ENCODE measurements around the gene ANG. TPM values are rescaled to one million over a fixed set of nuclear protein-coding genes. Genes with fewer than 3 reads are reported as not detected.
"Not testable (repeated sequence)": the region's sequence is repeated elsewhere in the genome, so short reads cannot be mapped to it uniquely, and the experiment has no call there.

ANG gene
- total RNA-seq, 1 experiment from 2014 or later = 3.2 TPM

- H2BK20ac ChIP-seq (ENCODE audit: low read depth, low read length, poor library complexity, severe bottlenecking) = no peak overlapping the region
- H3K14ac ChIP-seq (ENCODE audit: insufficient read depth, low read length) = no peak overlapping the region
- H3K9me3 ChIP-seq (ENCODE audit: control insufficient read depth, low read depth, low read length) = no peaks in the 10 kb centered on the region
- H3K4me1 ChIP-seq (ENCODE audit: insufficient read depth, low read length) = no peaks in the 10 kb centered on the region
- H3K23me2 ChIP-seq (ENCODE audit: insufficient read length, low read depth, low read length, poor library complexity, severe bottlenecking) = no peaks in the 10 kb centered on the region
- no peak overlapping the region for H3K4ac ChIP-seq (ENCODE audit: low read depth, low read length)
- H4K91ac ChIP-seq (ENCODE audit: insufficient read length, low read depth, low read length) = no peak overlapping the region
- H3K79me2 ChIP-seq (ENCODE audit: insufficient read depth, low read length) = no peaks in the 10 kb centered on the region
- H4K8ac ChIP-seq (replicated peaks; ENCODE audit: insufficient read length, low read depth, low read length) = no peak overlapping the region
- H4K20me1 ChIP-seq (ENCODE audit: control insufficient read depth, insufficient read depth, insufficient read length) = no peaks in the 10 kb centered on the region
- Mint-ChIP-seq H3K27ac (no peak overlapping the region), H3K36me3 (ENCODE audit: insufficient read depth in 1 of 3, low read depth in 3 of 3) (no peaks in the 10 kb centered on the region), H3K4me1 (peaks cover 7 to 9% of the 10 kb centered on the region in 2 experiments), H3K4me3 (no peak overlapping the region), H3K9me3 (no peaks in the 10 kb centered on the region), H3K27me3 (ENCODE audit: low read depth) (peaks cover 41% of the 10 kb centered on the region)
- H2BK5ac ChIP-seq (ENCODE audit: insufficient read length, low read length) = no peak overlapping the region
- H2AFZ ChIP-seq (ENCODE audit: low read length) = no peak overlapping the region
- no peak overlapping the region for H2BK120ac ChIP-seq (ENCODE audit: low read depth, low read length, poor library complexity, severe bottlenecking)
- H3K56ac ChIP-seq (ENCODE audit: insufficient read length, low read depth, low read length) = no peak overlapping the region
- H3K18ac ChIP-seq (ENCODE audit: insufficient read length, low read depth, low read length) = no peak overlapping the region
- no peak overlapping the region for H3K23ac ChIP-seq (ENCODE audit: insufficient read length, low read depth, low read length)
- no peak overlapping the region for H2AK5ac ChIP-seq (ENCODE audit: insufficient read length, low read length)
- no peak overlapping the region for H2BK12ac ChIP-seq (ENCODE audit: insufficient read length, low read depth, low read length)
- TF ChIP-seq CTCF (conservative IDR thresholded peaks at IDR 0.05) = no peak
- H3K79me1 ChIP-seq (ENCODE audit: insufficient read depth, low read depth, low read length, poor library complexity, severe bottlenecking) = no peaks in the 10 kb centered on the region
- no peak overlapping the region for H3K9ac ChIP-seq (ENCODE audit: extremely low read depth, insufficient read length, low read length)
- no peaks in the 10 kb centered on the region for H3K27me3 ChIP-seq (ENCODE audit: insufficient read depth, low read length)
- no peak overlapping the region for H2BK15ac ChIP-seq (ENCODE audit: low read depth, low read length)
- DNase-seq = no peak
- no CpG with 5 or more reads among the region's 7 CpGs for WGBS (ENCODE audit: extremely low coverage, insufficient read length, low lambda C conversion rate)
- H3T11ph ChIP-seq (ENCODE audit: low read length) = no peak overlapping the region
- no peak overlapping the region for H4K5ac ChIP-seq (ENCODE audit: insufficient read length, low read depth, low read length)
- H3K4me2 ChIP-seq (ENCODE audit: insufficient read depth, insufficient read length, low read length) = no peak overlapping the region
- no peak overlapping the region for H3K27ac ChIP-seq (ENCODE audit: insufficient read length, low read depth, low read length)
Measured at GRCh38 chr14:20642182-20642581, 46.4 kb upstream of the ANG start.

DNA sequence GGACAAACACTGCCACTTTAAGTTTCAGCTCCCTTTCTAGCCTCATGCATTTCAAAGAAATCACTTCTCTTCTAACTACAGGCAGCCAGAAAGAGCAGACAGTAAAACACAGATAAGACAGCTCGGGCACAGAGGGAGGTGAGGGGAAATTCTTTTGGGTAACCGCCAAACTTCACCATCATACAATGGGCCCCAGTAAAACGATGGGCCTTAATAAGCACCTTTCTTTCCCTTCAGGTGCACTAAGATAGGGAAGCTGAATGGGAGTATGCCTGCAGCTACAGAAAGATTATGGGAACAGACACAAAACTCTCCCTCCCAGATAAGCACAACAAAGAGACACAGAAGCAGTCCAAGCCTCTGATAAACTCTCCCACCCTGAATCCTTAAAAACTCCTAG, 45.8 kb upstream of the ANG start:
- not testable (repeated sequence) for H3K79me2 ChIP-seq (ENCODE audit: insufficient read depth, low read length); H3K56ac ChIP-seq (ENCODE audit: insufficient read length, low read depth, low read length); H3K4me1 Mint-ChIP-seq; H3K18ac ChIP-seq (ENCODE audit: insufficient read length, low read depth, low read length); H2BK15ac ChIP-seq (ENCODE audit: low read depth, low read length); H3K4ac ChIP-seq (ENCODE audit: low read depth, low read length); H3K27ac Mint-ChIP-seq; H3K4me1 ChIP-seq (ENCODE audit: insufficient read depth, low read length); H3K14ac ChIP-seq (ENCODE audit: insufficient read depth, low read length); H3K27ac ChIP-seq (ENCODE audit: insufficient read length, low read depth, low read length); H3K9me3 Mint-ChIP-seq; H4K20me1 ChIP-seq (ENCODE audit: control insufficient read depth, insufficient read depth, insufficient read length); H3K9me3 ChIP-seq (ENCODE audit: control insufficient read depth, low read depth, low read length); H3T11ph ChIP-seq (ENCODE audit: low read length); H4K91ac ChIP-seq (ENCODE audit: insufficient read length, low read depth, low read length); H3K4me3 Mint-ChIP-seq; H2AK5ac ChIP-seq (ENCODE audit: insufficient read length, low read length); H3K4me2 ChIP-seq (ENCODE audit: insufficient read depth, insufficient read length, low read length); H4K5ac ChIP-seq (ENCODE audit: insufficient read length, low read depth, low read length); H3K9ac ChIP-seq (ENCODE audit: extremely low read depth, insufficient read length, low read length); H3K79me1 ChIP-seq (ENCODE audit: insufficient read depth, low read depth, low read length, poor library complexity, severe bottlenecking); H3K36me3 Mint-ChIP-seq (ENCODE audit: insufficient read depth in 1 of 3, low read depth in 3 of 3); H4K8ac ChIP-seq (replicated peaks; ENCODE audit: insufficient read length, low read depth, low read length); H3K23me2 ChIP-seq (ENCODE audit: insufficient read length, low read depth, low read length, poor library complexity, severe bottlenecking); H2BK12ac ChIP-seq (ENCODE audit: insufficient read length, low read depth, low read length); H2BK5ac ChIP-seq (ENCODE audit: insufficient read length, low read length); H3K27me3 ChIP-seq (ENCODE audit: insufficient read depth, low read length); H2BK20ac ChIP-seq (ENCODE audit: low read depth, low read length, poor library complexity, severe bottlenecking); H2AFZ ChIP-seq (ENCODE audit: low read length); H2BK120ac ChIP-seq (ENCODE audit: low read depth, low read length, poor library complexity, severe bottlenecking); DNase-seq; H3K23ac ChIP-seq (ENCODE audit: insufficient read length, low read depth, low read length)
- peaks cover 38% of the 10 kb centered on the region for H3K27me3 Mint-ChIP-seq (ENCODE audit: low read depth)
- no CpG with 5 or more reads among the region's 3 CpGs for WGBS (ENCODE audit: extremely low coverage, insufficient read length, low lambda C conversion rate)

All from H9 (cell line).